NCI-H2081 treated with DMSO at 0.1 percent for 48 hours (cell line): ENCODE results near the gene CTSC.

Experiments used
- DNase-seq: peaks from one replicate; lab custom pipeline; 2025; lab: John Stamatoyannopoulos, UW

The CTSC gene

DNA sequence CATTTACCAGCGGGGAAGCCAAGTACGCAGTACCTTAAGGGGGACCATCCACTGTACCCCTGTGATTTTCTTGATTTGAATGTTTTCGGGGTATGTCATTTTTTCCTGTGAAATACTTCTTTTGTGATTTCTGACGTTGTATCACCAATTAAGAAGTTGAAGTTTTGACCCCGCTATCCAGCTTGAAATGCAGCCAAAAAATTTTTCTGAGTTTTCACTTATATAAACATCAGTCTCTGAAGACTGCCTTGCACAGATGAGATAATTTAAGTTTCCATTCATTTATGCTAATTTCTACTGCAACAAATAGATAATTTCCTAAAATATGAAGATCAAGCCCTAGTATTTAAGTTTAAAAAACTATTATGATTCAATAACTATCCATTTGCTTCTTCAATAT is 20.0 kb downstream of the CTSC start:
- DNase-seq, result no peak

DNA sequence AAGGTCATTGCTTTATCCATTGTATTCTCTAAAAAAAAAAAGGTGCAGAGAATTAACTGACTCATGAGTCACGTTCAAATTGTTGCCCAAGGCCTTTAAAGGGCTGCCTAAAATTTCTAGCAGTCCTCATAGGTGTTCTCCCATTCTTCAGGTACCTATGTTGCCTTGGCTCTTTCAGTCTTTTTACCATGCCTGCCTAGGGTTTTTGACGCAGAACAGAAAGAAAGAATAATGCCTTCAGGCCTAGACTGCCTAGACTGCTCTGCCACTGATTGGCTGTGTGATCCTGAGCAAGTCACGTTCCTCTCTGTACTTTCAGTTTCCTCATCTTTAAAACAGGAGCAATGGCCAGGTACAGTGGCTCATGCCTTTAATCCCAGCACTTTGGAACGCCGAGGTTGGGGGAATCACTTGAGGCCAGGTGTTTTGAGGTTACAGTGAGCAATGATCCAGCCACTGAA is 21.5 kb downstream of the CTSC start:
- no peak for DNase-seq

- DNase-seq, result no peak
Measured at GRCh38 chr11:88315015-88315414, 22.5 kb downstream of the CTSC start.

- DNase-seq, result no peak
Measured at GRCh38 chr11:88313441-88313840, 24.1 kb downstream of the CTSC start.

DNA sequence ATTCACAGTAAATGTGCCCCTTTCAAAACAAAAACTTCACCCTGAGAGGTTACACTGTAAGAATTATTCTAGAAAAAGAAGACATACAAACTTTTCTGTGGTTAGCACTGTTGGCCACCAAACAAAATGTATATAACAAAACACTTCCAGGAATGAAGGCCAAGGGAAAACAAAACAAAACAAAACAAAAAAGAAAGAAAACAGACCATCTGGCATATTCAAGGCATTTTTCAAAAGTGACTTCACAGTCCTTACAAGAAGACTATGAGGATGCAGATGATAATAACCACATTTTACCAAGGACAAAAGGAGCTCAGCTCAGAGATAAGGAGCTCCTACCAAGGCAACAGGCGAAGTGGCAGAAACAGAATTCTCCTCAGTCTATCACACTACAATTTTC is 24.9 kb downstream of the CTSC start:
- DNase-seq, result no peak

DNA sequence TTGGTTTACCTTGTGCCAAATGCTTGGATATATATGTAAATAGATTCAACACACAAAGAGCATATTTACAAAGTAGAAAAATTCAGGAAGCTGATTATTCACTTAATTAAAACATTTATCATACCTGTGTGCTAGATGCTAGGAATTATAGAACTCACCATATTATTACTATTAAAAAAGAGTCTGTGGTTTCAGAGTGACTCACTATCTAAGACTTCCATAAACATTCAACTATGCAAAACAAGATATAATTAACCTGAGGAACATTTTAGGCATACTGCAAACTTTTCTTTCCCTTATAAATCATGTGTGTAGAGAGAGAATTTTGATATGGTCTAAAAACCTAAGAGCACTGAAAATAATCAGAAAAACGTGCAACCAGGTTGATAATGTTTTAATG is 27.3 kb downstream of the CTSC start:
- no peak for DNase-seq

GRCh38 chr11:88308576-88308975 is 29.0 kb downstream of the CTSC start:
- no peak for DNase-seq

DNA sequence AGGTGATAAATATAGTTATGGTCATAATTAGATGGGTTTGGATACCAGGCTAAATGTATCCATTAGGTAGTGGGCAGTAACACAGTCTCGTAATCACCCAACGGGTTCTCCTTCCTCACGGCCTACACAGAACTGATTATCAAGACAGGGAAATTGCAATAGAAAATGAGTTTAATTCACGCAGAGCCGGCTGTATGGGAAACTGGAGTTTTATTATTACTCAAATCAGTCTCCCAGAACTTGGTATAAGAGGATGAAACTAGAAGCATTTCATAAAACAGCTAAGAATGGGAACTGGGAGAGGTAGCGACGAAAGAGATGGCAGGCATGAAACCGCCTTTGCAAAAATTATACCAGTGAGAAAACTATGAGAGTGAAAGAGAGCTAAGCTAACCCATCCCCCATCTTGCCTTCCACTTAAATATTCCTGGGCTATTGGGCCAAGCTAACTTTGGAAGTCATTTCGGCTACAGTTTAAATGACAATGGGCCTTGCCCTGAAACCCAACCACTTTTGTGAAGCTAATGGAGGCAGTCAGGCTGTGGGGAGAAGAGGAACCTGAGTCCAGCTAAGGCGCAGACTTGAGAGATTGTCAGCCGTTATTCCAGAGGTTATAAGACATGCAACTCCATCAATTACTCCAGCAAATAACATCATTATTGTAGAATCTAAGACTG is 29.6 kb downstream of the CTSC start:
- DNase-seq, result no peak

- DNase-seq, result no peak
Measured at GRCh38 chr11:88306785-88307184, 30.8 kb downstream of the CTSC start.

- no peak for DNase-seq
Measured at GRCh38 chr11:88305430-88305829, 32.1 kb downstream of the CTSC start.

- no peak for DNase-seq
Measured at GRCh38 chr11:88304352-88304751, 33.2 kb downstream of the CTSC start.

- no peak for DNase-seq
Measured at GRCh38 chr11:88303037-88303436, 34.5 kb downstream of the CTSC start.

DNA sequence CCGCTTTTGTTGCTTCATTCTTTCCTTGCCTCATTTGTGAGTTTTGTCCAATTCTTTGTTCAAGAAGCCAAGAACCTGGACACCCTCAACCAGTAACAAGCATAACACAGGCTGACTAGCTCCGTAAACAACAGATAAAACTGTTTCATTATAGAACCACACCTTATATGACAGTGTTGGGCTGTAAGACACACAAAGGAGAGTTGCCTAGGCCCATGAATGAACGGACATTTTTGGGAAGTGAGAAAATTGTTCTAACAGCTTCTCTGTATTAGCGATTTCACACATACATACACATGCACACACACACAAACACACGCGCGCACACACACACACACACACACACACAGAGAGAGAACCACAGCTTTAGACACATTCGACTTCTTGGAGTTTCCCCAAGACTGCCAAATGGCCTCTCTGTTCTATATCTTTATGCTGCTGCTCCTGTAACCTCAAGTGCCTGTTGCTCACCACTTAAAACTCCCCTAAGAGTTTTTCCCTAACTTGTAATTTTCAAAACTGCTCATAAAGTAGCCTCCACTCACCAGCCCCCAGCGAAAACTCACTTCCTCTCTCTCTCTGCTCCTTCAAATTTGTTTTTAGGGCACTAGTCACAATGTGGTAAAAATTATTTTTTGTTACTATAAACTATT is 35.9 kb downstream of the CTSC start:
- DNase-seq, result no peak

DNA sequence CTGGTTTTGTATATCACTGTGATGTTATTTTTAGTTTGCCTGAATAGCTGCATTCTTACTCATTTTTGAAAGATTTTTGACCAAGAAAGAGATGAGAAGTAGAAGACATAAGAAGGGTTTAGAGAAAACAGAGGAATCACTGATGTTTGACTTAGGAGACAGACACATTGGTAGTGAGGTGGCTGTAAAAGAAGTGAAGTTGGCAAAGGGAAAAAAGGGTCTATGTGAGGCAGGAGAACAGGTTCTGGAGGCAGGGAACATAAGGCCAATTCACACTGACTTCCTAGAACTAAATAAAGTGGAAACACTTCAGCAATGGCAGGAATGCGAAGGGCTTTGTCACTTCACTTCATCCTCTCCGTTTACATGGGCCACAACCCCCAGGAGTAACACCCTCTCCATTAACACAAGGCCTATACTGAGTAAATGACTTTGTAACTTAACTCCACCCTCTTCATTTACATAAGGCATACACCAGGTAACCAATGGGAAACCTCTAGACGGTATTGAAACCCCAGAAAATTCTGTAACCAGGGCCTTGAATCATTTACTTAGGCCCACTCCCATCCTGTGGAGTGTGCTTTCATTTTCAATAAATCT is 36.5 kb downstream of the CTSC start:
- no peak for DNase-seq

- no peak for DNase-seq
Measured at GRCh38 chr11:88297863-88298262, 39.7 kb downstream of the CTSC start.

DNA sequence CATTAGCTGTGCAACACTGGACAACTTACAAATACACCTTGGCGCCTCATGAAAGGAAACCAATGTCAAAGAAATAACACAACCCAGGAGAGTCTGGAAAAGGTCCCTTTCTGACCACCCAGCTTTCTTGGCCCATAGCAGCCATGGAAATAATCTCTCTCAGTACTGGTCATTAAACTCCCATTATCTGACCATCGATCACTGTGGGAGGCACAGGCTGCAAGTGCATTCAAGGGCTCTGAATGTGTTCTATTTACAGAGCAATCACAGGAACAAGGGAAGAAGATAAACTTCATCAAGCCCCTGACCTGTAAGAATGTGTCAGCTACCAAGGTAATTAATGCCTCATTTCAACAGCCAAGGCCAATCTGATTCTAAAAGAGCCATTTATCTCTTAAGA is 40.1 kb downstream of the CTSC start:
- no peak for DNase-seq

DNA sequence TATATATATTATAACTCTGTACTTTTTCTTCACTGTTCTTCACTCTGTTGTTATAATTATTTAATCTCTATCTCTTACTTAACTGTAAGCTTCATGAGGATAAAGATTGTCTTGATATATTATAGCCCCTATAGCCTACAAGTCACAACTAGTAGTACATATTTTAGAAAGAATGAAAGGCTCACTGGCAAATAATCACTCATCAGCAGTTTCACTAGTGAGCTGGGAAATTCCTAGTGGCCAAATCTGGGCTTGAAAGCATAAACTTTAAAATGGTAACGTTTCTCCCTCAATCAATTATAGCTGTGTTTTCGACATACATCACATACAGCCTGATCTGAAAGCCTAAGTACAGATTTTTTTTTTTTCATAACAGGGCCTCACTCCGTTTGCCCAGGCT is 42.5 kb downstream of the CTSC start:
- no peak for DNase-seq

- DNase-seq, result no peak
Measured at GRCh38 chr11:88293931-88294330, 43.6 kb downstream of the CTSC start.

- DNase-seq, result no peak
Measured at GRCh38 chr11:88292171-88292843, 45.2 kb downstream of the CTSC start.

DNA sequence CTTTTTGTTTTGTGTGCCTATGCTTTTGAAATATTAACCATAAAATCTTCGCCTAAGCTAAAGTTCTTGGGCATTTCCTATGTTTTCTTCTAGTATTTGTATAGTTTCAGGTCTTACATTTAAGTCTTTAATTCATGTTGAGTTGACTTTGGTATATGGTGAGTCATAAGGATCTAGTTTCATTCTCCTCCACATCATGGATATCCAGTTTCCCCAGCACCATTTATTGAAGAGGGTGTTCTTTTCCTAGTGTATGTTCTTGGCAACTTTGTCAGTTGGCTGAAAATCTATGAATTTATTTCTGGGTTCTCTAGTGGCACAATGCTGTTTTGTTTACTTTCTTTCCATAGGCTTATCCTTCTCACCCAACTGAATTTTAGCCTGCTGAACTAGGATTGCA is 49.0 kb downstream of the CTSC start:
- DNase-seq, result no peak

DNA sequence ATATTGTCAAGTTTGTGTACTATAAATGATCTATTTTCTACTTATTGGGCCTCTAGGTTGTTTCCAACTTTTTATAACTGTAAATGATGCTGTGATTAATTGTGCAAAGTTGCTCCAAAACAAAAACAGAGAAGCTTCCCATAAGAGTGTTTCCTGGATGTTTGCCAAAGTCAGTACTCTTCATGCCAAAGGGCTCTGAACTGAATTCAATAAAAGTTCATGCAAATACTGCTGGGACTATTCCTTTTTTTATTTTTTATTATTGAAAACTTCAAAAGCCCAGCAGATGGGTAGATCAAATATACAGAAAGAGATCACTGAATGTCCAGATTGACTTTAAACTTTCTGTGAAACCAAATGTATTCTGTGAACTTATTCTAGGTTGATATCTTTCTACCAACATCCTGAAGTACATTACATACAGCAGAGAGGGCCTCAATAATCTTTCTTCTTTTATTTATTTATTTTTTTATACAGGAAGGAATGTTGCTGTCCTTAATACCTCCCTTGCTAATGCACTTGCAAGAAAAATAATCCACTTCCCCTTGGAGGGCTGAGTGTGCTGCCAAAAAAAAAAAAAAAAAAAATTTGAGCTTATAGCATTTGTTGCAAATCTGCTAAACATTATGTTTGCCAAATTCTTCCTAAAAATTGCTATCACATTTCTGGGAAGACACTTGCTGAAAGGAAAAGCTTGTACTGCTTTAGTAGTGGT is 53.0 kb downstream of the CTSC start:
- DNase-seq, result no peak

- DNase-seq, result no peak
Measured at GRCh38 chr11:88282747-88283515, 54.6 kb downstream of the CTSC start.
